Measurements from ENCODE around the gene PGAP6.
"Not testable (repeated sequence)": the region's sequence is repeated elsewhere in the genome, so short reads cannot be mapped to it uniquely, and the experiment has no call there.

PGAP6 gene

DNA sequence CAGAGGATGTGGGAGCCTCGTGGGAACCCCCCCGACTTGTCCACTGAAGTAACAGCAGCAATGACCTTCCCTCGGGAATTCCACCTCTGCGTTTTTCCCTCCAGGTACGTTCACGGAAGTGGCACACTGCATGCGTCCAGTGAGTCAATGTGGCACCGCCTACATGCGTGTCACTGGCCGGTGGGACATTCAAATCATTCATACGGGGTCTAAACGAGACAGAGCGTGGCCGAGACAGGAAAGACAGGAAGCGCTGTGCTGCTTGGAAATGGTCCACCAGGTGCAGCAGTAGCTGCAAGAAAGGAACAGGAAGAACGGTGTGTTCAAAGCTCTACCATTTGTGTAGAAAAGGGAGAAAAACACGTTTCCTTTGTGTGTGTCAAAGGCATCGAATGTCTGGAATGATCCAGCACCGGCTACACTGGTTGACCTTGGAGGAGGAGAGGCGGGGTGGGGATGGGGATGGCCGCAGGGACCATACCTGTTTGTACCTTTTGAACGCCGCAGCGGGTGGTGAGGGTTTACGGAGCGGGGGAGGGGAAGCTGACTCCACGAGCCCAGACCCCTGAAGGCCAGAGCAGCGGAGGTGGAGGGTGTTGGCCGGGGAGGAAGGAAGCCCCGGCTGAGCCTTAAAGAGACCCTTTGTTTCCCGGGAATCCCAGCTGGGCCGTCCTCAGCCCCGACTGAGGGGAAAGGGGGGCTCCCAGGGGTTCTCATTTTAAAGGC is 1.7 kb upstream of the PGAP6 start:
- intact Hi-C loops (cut with DNase I): no loop called here
- DNase-seq: peak in 1 of 42 donors; percentile 4

DNA sequence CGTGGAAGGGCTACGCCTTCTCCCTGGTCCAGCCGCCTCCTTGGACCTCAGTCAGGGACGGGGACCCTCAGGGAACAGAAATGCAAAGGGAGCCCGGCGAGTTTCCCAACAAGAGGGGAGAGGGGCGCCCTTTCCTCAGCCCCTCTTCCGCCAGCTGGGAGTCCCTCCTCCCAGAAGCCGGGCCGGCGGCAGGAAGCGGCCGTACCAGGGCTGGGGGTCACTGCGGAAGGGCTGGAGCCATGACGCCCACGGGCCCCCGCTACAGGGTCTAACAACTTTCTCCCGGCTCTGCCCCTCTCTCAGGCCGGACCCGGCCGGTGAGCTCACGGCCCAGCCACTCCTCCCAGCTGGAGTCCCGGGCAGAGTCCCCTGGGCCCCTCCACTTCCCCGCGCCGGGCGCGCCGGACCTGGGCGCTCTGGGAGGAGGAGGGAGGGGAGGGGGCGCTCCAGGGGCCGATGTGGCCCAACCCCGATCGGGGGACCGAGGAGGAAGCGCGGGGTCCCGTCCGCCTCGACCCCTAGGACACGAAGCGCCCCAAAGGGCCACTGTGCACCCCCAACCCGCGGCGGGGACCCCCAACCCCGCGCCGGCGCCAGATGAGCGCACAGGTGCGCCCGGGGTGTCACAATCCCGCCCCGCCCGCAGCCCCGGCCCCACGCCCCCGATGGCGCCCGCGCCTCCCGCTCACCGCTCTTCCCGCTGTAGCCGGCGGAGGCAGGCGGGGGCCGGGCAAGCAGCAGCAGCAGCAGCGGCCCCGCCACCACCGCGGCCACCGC is 578 bp downstream of the PGAP6 start:
- DNase-seq: peak in 6 of 42 donors; percentile 16 to 60 (median 32)
- intact Hi-C loops (cut with DNase I): no loop called here

DNA sequence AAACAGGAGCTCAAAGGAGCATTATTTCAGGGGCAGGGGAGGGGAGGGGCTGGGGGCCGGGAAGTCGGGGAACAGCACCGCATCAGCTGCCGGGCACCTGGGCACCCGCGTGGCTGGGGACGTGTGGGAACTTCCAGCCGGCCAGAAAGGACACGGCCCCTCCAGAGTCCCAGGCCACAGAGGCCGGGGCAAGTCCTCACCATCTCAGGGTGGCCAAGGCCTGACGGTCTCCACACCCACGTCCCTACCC is 1.1 kb downstream of the PGAP6 start:
- intact Hi-C loops (cut with DNase I): no loop called here
- DNase-seq: peak in 1 of 42 donors; percentile 2

DNA sequence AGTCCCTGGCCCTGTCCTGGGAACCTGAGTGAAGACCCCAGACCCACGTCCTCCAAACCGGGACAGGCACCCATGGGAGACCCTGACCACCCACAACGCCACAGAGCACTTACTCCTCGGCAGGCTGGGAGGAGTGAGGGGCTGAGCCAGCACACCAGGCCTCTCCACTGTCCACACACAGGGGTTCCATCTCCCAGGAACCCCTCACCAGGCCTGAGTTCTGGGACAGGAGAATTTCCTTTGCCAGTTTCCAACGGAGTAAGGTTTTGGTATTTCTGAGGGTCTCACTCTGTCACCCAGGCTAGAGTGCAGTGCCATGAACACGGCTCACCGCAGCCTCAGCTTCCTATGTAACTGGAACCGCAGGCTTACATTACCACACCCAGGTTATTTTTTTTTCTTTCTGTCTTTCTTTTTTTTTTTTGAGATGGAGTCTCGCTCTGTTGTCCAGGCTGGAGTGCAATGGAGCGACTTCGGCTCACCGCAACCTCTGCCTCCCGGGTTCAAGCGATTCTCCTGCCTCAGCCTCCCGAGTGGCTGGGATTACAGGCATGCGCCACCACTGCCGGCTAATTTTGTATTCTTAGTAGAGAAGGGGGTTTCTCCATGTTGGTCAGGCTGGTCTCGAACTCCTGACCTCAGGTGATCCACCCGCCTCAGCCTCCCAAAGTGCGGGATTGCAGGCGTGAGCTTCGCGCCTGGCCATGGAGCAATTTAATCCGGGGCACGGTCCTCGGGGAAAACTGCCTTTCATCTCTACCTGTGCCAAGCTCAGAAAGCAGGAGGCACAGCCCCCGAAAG is 1.6 kb downstream of the PGAP6 start:
- intact Hi-C loops (cut with DNase I): no loop called here
- no peak for DNase-seq

DNA sequence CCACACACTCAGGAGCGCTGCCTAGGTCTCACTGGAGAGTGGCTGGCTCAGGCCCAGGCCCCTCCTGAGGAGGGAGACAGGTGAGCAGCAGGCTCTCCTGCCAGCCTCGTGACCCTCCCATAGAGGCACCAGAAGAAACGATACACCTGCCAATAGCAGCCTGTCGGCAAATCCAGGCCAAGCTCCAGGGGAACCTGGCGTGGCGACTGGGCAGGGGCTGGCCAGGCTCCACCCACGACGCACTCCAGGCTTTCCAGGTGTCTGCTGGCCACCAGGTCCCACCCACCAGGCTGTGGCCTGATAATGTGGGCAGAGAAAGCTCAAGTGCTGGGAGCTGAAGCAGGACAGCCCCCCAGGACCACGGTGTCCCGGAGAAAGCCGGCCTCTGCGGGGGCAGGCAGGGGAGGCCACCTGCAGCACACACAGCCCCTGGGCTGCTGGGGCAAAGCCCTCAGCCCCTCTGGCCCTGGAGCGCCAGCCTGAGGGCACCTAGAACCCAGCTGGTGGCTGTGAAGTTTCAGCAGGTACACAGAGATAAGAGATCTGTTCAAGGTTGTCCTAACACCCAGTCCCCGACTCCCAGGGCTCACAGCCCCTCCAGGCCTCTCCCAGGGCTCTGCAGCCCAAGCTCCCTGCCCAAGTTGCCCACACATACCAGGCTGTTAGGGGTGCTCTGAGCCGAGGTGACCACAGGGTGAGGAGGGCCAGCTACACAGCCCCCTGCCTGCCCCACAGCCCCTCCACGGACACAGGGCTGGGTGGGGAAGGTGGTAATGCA is 2.4 kb downstream of the PGAP6 start:
- DNase-seq: no peak
- intact Hi-C loops (cut with DNase I): no loop called here

DNA sequence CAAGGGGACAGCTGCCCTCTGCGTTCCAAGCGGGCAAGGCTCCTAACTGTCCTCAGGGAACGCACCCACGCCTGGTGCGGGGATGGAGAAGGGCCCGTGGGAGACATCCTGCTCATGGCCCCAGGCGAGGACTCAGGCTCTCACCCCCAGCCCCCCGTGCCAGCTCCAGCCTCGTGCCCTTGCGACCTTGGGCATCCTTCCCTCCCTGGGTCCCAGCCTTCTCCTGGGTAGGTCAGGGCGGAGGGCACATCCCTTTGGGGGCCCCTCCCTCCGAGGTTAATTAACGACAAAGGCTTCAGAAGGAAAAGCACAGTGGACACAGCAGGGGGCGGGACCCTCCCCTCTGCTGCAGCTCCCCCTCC is 3.0 kb downstream of the PGAP6 start:
- no peak for DNase-seq
- intact Hi-C loops (cut with DNase I): no loop called here

DNA sequence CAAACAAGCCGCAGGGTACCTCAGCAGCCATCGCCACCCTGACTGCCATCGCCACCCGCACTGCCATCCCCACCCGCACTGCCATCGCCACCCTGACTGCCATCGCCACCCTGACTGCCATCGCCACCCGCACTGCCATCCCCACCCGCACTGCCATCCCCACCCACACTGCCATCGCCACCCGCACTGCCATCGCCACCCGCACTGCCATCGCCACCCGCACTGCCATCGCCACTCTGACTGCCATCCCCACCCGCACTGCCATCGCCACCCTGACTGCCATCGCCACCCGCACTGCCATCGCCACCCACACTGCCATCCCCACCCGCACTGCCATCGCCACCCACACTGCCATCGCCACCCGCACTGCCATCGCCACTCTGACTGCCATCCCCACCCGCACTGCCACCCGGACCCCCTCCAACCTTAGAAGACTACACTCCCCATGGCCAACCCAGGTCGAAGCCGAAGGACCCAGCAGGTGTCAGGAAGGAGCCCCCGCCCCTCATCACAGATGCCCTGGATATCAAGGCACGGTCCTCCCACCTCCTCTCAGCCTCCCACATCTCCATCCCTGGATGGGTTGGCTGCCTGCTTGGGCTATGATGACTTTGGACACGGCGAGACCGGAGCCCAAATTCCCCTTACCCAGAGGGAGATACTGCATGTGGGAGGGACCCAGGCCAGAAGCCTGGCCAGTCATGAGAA is 3.5 kb downstream of the PGAP6 start:
- DNase-seq; intact Hi-C loops (cut with DNase I): not testable (repeated sequence)

DNA sequence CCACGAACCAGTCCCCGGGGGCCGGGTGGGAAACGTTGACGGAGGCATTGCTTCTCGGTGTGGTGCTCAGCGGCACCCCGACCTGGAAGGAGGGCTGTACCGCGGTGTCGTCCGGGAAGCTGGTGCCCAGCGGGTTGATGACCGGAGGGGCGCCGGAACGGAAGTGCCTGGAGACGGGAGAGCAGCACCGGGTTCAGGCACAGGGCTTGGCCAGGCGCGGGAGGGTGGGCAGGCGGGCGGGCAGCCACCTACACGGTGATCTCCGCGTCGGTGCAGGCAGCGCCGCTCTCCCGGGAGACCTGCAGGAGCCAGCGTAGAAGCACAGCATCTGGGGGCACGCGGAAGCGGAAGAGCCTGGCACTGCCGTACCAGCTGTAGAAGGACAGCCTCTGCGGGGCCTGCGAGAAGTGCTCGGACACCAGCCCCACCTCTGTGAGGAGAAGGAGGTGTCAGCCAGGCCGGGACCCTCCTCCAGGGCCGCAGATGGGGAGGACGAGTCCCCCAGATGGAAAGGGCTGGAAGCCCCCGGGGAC is 4.3 kb downstream of the PGAP6 start:
- DNase-seq: peak in 1 of 42 donors; percentile 30
- intact Hi-C loops (cut with DNase I): no loop called here

DNA sequence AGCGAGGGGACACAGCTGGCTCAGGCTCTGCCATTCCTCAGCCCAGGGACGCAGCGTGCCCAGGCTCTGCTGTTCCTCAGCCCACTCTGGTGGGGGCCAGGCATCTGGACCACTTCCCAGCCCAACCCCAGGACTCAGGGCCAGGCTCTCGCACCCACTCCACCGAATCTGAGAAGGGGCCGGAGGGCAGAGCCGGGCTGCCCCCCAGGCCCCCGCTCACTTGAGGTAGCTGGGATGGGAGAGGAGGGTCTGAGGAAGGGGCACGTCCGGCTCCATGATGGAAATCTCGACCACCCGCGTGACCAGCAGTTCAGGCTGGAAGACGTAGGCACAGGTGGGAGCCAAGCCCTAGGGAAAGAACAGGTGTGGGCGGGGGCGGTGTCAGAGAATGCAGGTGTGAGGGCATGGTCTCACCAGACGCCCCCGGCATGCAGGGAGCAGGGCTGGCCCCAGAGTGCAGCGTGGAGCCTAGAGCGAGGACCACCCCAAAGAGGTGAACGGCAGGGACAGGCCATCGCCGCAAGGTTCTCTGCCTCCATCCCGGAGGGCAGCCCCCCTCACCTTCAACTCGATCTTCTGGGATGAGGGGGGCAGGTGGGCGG is 4.9 kb downstream of the PGAP6 start:
- peak in 1 of 42 donors; percentile 14 for DNase-seq
- intact Hi-C loops (cut with DNase I): no loop called here

DNA sequence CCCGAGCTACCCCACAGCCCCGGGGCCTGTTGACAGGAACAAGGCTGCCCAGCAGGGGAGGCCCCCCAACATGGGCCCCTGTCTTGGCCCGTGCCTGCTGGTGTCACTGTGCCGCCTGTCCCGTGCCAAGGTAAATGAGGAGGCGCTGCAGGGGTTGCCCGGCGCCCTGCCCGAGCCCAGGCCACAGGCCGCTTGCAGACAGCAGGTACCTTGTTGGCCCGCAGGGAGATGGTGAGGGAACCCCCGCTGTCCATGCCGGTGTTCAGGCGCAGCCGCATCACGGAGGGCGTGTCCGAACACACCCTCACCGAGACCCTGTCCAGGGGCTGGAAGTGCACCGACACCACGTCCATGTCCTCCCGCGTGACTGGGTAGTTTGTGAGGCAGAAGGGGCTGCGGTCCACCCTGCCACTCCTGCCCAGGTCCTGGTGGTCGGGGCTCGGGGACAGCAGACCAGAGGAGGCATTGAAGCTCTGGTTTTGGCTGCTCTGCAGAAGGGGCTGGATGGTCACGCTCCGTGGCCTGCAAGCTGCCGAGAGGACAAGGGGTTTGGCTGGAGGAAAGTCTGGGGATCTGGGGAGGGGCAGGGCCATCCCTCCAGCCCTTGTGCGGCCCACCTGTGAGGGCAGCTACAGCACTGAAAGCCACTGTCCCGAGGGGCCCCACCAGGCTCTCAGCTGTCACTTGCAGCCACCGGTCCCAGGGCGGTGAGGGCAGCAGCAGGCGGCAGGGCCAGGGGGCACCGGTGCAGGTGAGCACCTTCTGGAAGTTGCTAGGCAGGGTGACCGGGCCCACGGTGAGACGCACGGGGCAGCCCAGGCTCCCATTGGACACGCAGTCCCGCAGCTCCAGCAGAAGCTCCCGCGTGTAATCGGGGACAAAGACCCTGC is 5.6 kb downstream of the PGAP6 start:
- intact Hi-C loops (cut with DNase I): no loop called here
- peak in 1 of 42 donors; percentile 9 for DNase-seq

DNA sequence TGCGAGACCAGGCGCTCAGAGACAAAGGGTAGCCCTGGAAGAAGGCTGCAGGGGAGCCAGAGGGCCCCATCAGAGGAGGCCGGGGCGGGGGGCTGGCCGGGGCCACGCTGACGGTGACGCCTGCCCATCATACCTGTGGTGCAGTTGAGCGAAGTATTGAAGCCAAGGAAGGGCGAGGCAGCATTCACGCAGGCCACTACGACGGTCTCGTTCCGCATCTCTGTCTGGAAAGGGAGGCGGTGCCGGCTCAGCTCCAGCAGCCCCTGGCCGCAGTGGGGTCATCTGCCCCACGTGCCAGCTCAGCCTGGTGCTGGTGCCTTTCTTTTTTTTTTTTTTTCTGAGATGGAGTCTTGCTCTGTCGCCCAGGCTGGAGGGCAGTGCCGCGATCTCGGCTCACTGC is 6.6 kb downstream of the PGAP6 start:
- no peak for DNase-seq
- intact Hi-C loops (cut with DNase I): no loop called here

DNA sequence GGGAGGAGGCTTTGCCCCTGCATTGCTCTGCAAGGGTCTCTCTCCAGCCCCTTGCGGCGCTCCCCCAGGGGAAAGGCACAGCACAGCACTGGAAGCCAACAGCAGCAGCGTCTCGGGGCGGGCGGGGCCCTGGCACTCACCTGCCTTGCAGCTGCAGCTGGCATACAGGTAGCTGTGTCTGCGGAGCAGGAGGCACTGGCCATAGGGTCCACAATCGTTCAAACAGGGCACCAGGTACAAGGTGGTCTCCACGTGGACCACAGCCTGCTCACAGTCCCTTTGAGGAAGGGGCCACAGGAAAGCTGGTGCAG is 7.2 kb downstream of the PGAP6 start:
- intact Hi-C loops (cut with DNase I): no loop called here
- no peak for DNase-seq

DNA sequence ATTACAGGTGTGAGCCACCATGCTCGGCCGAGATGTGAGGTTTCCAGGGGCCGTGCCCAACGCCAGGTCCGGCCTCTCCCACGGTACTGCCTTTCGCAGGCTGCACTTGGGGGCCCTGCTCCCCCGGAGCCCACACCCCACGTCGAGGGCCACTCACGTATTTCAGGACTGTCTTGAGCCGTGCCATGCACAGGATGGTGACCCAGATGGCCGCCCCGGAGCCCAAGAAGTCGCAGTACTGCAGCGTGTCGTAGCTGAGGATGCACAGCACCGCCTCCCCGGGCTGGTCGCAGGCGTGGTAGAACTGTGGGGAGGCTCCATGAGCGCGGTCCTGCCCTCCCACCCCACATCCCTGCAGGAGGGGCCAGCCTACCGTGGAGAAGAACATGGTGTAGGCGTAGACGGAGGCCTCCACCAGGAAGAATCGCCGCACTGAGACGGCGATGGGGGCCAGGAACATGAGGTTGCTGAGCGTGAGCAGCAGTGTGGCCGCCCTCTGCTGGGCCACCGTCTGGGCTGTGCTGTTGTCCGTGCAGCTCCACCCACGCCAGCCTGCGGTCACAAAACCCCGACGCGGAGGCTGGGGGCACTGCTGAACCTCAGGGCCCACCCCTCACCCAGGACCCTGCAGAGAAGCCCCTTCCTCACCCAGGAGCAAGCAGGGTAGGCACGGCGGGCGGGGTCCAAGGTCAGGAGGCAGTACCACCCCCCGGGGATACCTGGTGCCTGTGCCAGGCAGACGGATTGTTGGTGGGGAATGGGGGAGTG is 7.7 kb downstream of the PGAP6 start:
- DNase-seq: no peak
- intact Hi-C loops (cut with DNase I): no loop called here

DNA sequence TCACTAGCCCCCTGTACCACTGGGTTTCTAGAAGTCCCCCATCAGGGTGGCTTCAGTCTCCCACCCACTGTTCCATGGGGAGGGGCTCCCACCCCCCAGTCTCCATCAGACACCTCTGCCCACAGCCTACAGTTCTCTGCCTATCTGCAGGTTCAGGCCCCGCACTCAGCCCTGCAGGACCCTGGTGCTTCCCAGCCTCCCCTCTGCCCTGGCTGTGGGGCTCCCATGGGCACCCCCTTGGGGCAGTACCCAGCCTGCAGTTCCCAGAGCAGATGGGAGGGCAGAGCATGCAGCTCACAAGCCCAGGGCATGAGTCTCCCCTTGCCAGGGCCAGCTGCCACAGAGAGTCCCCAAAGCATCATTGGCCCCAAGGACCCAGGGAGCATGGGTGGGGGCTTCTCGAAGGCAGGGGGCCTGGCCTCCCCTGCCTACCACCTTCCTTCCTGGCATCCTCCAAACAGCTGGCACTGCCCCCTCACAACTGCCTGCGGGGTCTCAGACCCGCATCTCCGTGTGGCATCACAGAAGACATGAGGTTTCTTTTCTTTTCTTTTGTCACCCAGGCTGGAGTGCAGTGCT is 8.7 kb downstream of the PGAP6 start:
- intact Hi-C loops (cut with DNase I): no loop called here
- DNase-seq: no peak

DNA sequence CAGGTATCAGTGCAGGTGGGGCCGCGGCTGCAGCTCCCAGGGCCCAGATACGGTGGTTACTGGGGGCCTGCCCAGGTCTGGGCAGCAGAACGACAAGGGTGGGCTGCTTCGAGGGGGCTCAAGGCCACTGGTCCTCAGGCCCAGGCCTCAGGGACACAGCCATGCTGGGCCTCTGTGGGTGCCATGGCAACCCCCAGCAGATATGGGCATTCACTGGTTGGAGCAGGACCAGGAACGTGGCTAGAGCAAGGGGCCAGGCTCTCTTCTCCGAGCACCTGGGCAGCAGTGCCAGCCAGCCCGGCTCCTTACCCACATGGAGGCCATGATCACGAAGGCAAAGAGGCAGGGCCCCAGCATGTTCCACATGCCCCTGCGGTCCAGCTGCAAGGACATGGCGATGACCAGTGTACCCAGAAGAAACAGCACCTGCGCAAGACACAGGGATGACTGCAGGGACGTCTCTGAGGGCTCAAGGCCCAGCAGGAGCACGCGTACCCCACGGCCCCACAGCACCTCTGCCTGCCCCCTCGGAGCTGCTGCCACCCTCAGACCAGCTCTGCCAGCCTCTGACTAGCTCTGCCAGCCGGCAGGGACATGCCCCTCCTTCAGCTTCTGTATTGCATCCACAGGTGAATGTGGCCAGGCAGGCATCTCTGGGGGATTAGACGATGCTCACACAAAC is 9.3 kb downstream of the PGAP6 start:
- intact Hi-C loops (cut with DNase I): no loop called here
- DNase-seq: no peak
